HepG2 (cell line): ENCODE data around the gene MSX2. TPM values are rescaled to one million over a fixed set of nuclear protein-coding genes. Genes with fewer than 3 reads are reported as not detected.

Source experiments
- ATAC-seq: fragments of 200-7000 bp; cut with Tn5 transposase; 3 replicates; pipeline ENCODE4 v1.9.1; 2020; ENCODE audit warnings: mild to moderate bottlenecking, moderate library complexity
- BruUV-seq: library from RNA; stranded (reverse); fragments of 400-500 nt; replicated peaks from 2 replicates; lab custom pipeline; 2021; lab: Mats Ljungman, UMichigan
- CTCF ChIA-PET: fragments of 300-600 bp; formaldehyde crosslinking; extraction: SDS; loops from one replicate; lab custom pipeline; 2021; ENCODE audit warnings: low total read pairs, inconsistent platforms, low intra/inter-chr PET ratio; lab: Yijun Ruan, JAX
- POLR2A ChIA-PET: fragments of 350-600 bp; sonication (Branson Sonifier 250); formaldehyde crosslinking; loops from one replicate; lab custom pipeline; 2020; ENCODE audit warnings: antibody characterized with exemption, inconsistent platforms; lab: Yijun Ruan, JAX
- DNase-seq: peaks from one replicate; pipeline ENCODE4 v3.0.0-alpha.2; 2015; ENCODE audit warnings: low spot score
- FAIRE-seq: peaks from 3 replicates; lab custom pipeline; 2011; peaks lifted over from hg19 to GRCh38; lab: Jason Lieb, UNC
- H2AFZ ChIP-seq: one replicate; pipeline ENCODE4 v1.6.1; 2011; ENCODE audit warnings: low read length, inconsistent platforms
- H3K27ac ChIP-seq: fragments of 300-600 bp; 3 replicates; pipeline ENCODE4 v1.8.0; 2011; ENCODE audit warnings: mixed run types, mild to moderate bottlenecking, mixed read lengths, low read length, inconsistent platforms; ENCODE audit not compliant: insufficient read depth; ENCODE audit errors: extremely low read length
- H3K27me3 ChIP-seq, 2 experiments: fragments of 200-600 bp in 1 of 2; 2 replicates in 1 of 2; 3 replicates in 1 of 2; pipeline versions ENCODE4 v1.6.0 to v1.8.0; 2011; ENCODE audit warnings: low read length in 2 of 2, mild to moderate bottlenecking in 2 of 2, moderate library complexity in 2 of 2, inconsistent platforms in 1 of 2; ENCODE audit not compliant: insufficient read depth in 2 of 2, control insufficient read depth in 1 of 2
- H3K36me3 ChIP-seq, 2 experiments: fragments of 200-600 bp in 1 of 2; replicated peaks in 1 of 2; 2 replicates in 1 of 2; 3 replicates in 1 of 2; pipeline versions ENCODE4 v1.5.1 to v1.8.0; 2011; ENCODE audit warnings: low read length in 2 of 2, inconsistent platforms in 1 of 2; ENCODE audit not compliant: insufficient read depth in 2 of 2, control insufficient read depth in 1 of 2
- H3K4me1 ChIP-seq: 2 replicates; pipeline ENCODE4 v1.5.1; 2012; ENCODE audit warnings: low read length, inconsistent platforms; ENCODE audit not compliant: insufficient read depth
- H3K4me2 ChIP-seq: 2 replicates; pipeline ENCODE4 v1.6.0; 2011; ENCODE audit warnings: low read depth, low read length, inconsistent platforms
- H3K4me3 ChIP-seq, 3 experiments: fragments of 200-600 bp in 1 of 3; sonication (generic), shearing (Covaris generic) in 1 of 3; replicated peaks in 1 of 3; 2 replicates each; pipeline ENCODE4 v1.5.1; 2011 to 2016; ENCODE audit warnings: low read length in 3 of 3, inconsistent platforms in 2 of 3, low read depth in 2 of 3, mild to moderate bottlenecking in 2 of 3, control low read depth in 1 of 3, mixed read lengths in 1 of 3; ENCODE audit not compliant: insufficient read depth in 1 of 3
- H3K79me2 ChIP-seq: one replicate; pipeline ENCODE4 v1.6.1; 2011; ENCODE audit warnings: low read length, inconsistent platforms; ENCODE audit not compliant: insufficient read depth
- H3K9ac ChIP-seq: 2 replicates; pipeline ENCODE4 v1.6.0; 2011; ENCODE audit warnings: mild to moderate bottlenecking, low read depth, low read length, inconsistent platforms; ENCODE audit not compliant: insufficient read depth
- H3K9me3 ChIP-seq: 2 replicates; pipeline ENCODE4 v1.5.1; 2012; ENCODE audit warnings: mild to moderate bottlenecking, low read length
- H4K20me1 ChIP-seq: 2 replicates; pipeline ENCODE4 v1.6.0; 2011; ENCODE audit warnings: inconsistent platforms, mild to moderate bottlenecking, low read length, moderate library complexity; ENCODE audit not compliant: insufficient read depth
- HNF1A ChIP-seq, 2 experiments: sonication (generic) in 1 of 2; formaldehyde crosslinking in 1 of 2; IDR thresholded peaks; 2 replicates each; pipeline versions ENCODE4 v1.4.0 to v1.6.1; 2016 to 2020; ENCODE audit warnings: borderline replicate concordance in 1 of 2, low read depth in 1 of 2, mild to moderate bottlenecking in 1 of 2, missing genetic modification reagents in 1 of 2
- PAX8 ChIP-seq: sonication (generic); formaldehyde crosslinking; IDR thresholded peaks from 2 replicates; pipeline ENCODE4 v1.8.0; 2022; ENCODE audit warnings: mild to moderate bottlenecking, missing genetic modification reagents, borderline replicate concordance
- RNF2 ChIP-seq: fragments of 450-650 bp; conservative IDR thresholded peaks from 2 replicates; pipeline ENCODE4 v1.6.1; 2016; ENCODE audit warnings: low read depth
- ZZZ3 ChIP-seq: sonication (generic); formaldehyde crosslinking; IDR thresholded peaks from 2 replicates; pipeline ENCODE4 v1.4.0; 2020; ENCODE audit warnings: missing genetic modification reagents, mild to moderate bottlenecking, borderline replicate concordance
- WGBS: methylation state at CpG from one replicate; pipeline ENCODE4 v1.1.6; 2017; ENCODE audit warnings: low lambda C conversion rate; 5-methylcytosine and 5-hydroxymethylcytosine counted together
- in situ Hi-C: cut with HindIII; loops from 2 replicates; pipeline ENCODE4 v1.10.0; 2017; ENCODE audit warnings: low pct_unique_long_range_greater_than_20kb; ENCODE audit not compliant: extremely low pct_ligation_motif_present
- intact Hi-C: fragments of 100-400 bp; cut with micrococcal nuclease; formaldehyde crosslinking; loops from one replicate; pipeline ENCODE4 v1.10.0; 2022; ENCODE audit not compliant: unreplicated experiment
- polyA plus RNA-seq, 8 experiments: library from polyadenylated mRNA; depleted of rRNA in 3 of 8; stranded (reverse) in 7 of 8; unstranded in 1 of 8; fragments of >200 nt; fragmentation: Illumina TruSeq in 4 of 8; extraction: Trizol in 4 of 8; gene quantifications; 2 replicates each; pipeline versions ENCODE4 v1.2.1 to v1.2.3, GENCODE V29; 2011 to 2016; ENCODE audit warnings: low read depth in 4 of 8, missing spikeins in 1 of 8, mixed read lengths in 1 of 8; ENCODE audit not compliant: insufficient read depth in 1 of 8
- total RNA-seq, 5 experiments: library from RNA; depleted of rRNA; stranded (reverse); fragments of >200 nt; fragmentation: Illumina TruSeq; extraction: Trizol; gene quantifications; 2 replicates each; pipeline ENCODE4 v1.2.3, GENCODE V29; 2016; ENCODE audit warnings: low read depth in 1 of 5
- TF ChIP-seq, protein P1 (sequence below): sonication (generic); formaldehyde crosslinking; IDR thresholded peaks from 2 replicates; pipeline ENCODE4 v1.5.1; 2020; ENCODE audit warnings: mild to moderate bottlenecking, missing genetic modification reagents, borderline replicate concordance
- TF ChIP-seq, protein P2 (sequence below): sonication (generic); formaldehyde crosslinking; IDR thresholded peaks from 2 replicates; pipeline ENCODE4 v1.4.0; 2020; ENCODE audit warnings: missing genetic modification reagents, mild to moderate bottlenecking, borderline replicate concordance
- TF ChIP-seq, protein P3 (sequence below): sonication (generic); formaldehyde crosslinking; IDR thresholded peaks from 2 replicates; pipeline ENCODE4 v1.5.0; 2020; ENCODE audit warnings: missing genetic modification reagents

The MSX2 gene
- total and polyA plus RNA-seq, 2 of the 13 experiments (the other 11 are each of a cell fraction or from before 2014, with no cell fraction given) = not detected

- no peak overlapping the region for H3K4me3 ChIP-seq
- BruUV-seq = no TSS peak
- H3K27ac ChIP-seq = no peak overlapping the region
- POLR2A ChIA-PET = no interaction called here
- CTCF ChIA-PET = no interaction called here
- H3K36me3 ChIP-seq = no peaks in the 10 kb centered on the region
- H3K9ac ChIP-seq = no peak overlapping the region
- no peaks in the 10 kb centered on the region for H3K9me3 ChIP-seq
- FAIRE-seq = no peak
- ATAC-seq = no peak
- no peak overlapping the region for H2AFZ ChIP-seq
- no peaks in the 10 kb centered on the region for H3K4me1 ChIP-seq
- H3K27me3 ChIP-seq = peaks cover 7 to 53% of the 10 kb centered on the region in 2 experiments
- H3K4me2 ChIP-seq = no peak overlapping the region
- H4K20me1 ChIP-seq = no peaks in the 10 kb centered on the region
- 27% methylated on average over 14 of the region's 21 CpGs for WGBS
- in situ Hi-C loops (no loop called here), intact Hi-C loops (no loop called here)
- no peak for DNase-seq
- H3K79me2 ChIP-seq = no peaks in the 10 kb centered on the region
- TF ChIP-seq PAX8 (CRISPR knock-in tag) = no peak
- TF ChIP-seq, protein P1, sequence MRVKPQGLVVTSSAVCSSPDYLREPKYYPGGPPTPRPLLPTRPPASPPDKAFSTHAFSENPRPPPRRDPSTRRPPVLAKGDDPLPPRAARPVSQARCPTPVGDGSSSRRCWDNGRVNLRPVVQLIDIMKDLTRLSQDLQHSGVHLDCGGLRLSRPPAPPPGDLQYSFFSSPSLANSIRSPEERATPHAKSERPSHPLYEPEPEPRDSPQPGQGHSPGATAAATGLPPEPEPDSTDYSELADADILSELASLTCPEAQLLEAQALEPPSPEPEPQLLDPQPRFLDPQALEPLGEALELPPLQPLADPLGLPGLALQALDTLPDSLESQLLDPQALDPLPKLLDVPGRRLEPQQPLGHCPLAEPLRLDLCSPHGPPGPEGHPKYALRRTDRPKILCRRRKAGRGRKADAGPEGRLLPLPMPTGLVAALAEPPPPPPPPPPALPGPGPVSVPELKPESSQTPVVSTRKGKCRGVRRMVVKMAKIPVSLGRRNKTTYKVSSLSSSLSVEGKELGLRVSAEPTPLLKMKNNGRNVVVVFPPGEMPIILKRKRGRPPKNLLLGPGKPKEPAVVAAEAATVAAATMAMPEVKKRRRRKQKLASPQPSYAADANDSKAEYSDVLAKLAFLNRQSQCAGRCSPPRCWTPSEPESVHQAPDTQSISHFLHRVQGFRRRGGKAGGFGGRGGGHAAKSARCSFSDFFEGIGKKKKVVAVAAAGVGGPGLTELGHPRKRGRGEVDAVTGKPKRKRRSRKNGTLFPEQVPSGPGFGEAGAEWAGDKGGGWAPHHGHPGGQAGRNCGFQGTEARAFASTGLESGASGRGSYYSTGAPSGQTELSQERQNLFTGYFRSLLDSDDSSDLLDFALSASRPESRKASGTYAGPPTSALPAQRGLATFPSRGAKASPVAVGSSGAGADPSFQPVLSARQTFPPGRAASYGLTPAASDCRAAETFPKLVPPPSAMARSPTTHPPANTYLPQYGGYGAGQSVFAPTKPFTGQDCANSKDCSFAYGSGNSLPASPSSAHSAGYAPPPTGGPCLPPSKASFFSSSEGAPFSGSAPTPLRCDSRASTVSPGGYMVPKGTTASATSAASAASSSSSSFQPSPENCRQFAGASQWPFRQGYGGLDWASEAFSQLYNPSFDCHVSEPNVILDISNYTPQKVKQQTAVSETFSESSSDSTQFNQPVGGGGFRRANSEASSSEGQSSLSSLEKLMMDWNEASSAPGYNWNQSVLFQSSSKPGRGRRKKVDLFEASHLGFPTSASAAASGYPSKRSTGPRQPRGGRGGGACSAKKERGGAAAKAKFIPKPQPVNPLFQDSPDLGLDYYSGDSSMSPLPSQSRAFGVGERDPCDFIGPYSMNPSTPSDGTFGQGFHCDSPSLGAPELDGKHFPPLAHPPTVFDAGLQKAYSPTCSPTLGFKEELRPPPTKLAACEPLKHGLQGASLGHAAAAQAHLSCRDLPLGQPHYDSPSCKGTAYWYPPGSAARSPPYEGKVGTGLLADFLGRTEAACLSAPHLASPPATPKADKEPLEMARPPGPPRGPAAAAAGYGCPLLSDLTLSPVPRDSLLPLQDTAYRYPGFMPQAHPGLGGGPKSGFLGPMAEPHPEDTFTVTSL = no peak
- no peak for TF ChIP-seq ZZZ3 (CRISPR knock-in tag)
- no peak for TF ChIP-seq RNF2
- TF ChIP-seq, protein P2, sequence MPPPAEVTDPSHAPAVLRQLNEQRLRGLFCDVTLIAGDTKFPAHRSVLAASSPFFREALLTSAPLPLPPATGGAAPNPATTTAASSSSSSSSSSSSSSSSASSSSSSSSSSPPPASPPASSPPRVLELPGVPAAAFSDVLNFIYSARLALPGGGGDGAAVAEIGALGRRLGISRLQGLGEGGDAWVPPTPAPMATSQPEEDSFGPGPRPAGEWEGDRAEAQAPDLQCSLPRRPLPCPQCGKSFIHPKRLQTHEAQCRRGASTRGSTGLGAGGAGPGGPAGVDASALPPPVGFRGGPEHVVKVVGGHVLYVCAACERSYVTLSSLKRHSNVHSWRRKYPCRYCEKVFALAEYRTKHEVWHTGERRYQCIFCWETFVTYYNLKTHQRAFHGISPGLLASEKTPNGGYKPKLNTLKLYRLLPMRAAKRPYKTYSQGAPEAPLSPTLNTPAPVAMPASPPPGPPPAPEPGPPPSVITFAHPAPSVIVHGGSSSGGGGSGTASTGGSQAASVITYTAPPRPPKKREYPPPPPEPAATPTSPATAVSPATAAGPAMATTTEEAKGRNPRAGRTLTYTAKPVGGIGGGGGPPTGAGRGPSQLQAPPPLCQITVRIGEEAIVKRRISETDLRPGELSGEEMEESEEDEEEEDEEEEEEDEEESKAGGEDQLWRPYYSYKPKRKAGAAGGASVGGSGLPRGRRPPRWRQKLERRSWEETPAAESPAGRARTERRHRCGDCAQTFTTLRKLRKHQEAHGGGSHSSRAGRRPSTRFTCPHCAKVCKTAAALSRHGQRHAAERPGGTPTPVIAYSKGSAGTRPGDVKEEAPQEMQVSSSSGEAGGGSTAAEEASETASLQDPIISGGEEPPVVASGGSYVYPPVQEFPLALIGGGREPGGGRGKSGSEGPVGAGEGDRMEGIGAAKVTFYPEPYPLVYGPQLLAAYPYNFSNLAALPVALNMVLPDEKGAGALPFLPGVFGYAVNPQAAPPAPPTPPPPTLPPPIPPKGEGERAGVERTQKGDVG (CRISPR knock-in tag) = no peak
- no peak for TF ChIP-seq HNF1A (IDR thresholded peaks at IDR 0.05; ENCODE audit: low read depth)
- TF ChIP-seq HNF1A (CRISPR knock-in tag; IDR thresholded peaks at IDR 0.05; ENCODE audit: borderline replicate concordance) = no peak
- TF ChIP-seq, protein P3, sequence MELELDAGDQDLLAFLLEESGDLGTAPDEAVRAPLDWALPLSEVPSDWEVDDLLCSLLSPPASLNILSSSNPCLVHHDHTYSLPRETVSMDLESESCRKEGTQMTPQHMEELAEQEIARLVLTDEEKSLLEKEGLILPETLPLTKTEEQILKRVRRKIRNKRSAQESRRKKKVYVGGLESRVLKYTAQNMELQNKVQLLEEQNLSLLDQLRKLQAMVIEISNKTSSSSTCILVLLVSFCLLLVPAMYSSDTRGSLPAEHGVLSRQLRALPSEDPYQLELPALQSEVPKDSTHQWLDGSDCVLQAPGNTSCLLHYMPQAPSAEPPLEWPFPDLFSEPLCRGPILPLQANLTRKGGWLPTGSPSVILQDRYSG (CRISPR knock-in tag) = no peak
Measured at GRCh38 chr5:174726916-174727793, 2.8 kb downstream of the MSX2 start.
